ENCODE measurements around the gene ARMC9. TPM values are rescaled to one million over a fixed set of nuclear protein-coding genes. Genes with fewer than 3 reads are reported as not detected.

ARMC9 gene, protein sequence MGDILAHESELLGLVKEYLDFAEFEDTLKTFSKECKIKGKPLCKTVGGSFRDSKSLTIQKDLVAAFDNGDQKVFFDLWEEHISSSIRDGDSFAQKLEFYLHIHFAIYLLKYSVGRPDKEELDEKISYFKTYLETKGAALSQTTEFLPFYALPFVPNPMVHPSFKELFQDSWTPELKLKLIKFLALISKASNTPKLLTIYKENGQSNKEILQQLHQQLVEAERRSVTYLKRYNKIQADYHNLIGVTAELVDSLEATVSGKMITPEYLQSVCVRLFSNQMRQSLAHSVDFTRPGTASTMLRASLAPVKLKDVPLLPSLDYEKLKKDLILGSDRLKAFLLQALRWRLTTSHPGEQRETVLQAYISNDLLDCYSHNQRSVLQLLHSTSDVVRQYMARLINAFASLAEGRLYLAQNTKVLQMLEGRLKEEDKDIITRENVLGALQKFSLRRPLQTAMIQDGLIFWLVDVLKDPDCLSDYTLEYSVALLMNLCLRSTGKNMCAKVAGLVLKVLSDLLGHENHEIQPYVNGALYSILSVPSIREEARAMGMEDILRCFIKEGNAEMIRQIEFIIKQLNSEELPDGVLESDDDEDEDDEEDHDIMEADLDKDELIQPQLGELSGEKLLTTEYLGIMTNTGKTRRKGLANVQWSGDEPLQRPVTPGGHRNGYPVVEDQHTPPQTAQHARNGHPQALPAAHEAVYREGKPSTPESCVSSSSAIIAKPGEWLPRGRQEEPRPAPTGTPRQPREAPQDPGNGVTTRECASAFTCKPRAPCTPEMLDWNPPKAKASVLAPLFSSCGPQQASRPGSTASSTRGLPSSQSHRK
- 10 to 100 TPM; 11.5 to 59.5 (median 14.4) TPM for total RNA-seq

DNA sequence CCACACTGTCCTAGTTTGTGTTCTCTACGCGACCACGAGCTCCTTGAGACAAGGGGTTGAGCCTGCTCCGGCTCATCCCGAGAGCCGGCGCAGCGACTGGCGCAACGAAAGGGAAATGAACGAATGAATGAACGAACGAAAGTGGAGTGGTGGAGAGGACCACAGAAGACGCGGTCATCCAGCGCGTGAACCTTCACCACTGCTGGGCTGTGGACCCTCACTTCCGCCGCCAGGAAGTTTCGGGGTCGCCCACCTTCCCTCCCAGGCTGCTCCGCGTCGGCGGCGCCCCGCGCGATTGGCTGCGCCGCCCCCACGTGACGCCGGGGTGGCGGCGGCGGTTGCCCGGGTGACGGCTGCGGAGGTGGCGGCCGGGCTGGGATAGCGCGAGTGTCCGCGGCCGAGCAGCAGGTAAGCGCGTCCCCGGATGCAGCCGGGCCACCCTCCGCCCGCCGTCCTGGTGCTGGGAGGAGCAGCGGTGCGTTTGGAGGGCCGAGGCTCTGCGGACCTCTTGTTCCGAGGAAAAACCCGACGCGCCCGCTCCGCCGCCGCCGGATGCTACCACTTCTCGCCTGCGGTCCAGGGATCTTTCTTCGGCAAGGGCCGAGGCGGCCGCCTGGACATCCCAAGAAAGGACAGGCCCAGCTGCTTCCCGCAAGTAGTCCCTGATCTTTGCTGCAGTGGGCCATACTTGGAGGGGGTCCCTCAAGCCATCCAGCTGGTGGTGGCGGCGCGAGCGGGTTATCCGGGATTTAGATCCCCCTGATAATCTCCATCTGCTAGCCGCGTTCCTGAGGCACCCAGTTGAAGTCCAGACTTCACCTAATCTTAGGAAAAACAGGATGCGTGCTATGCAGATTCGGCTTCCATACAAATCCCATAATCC, at the start of gene ARMC9:
Gene ARMC9 (plus strand): TSS at position 341 of the 883 bp plus-strand sequence. CDS start 7,608 bp downstream, outside the sequence.
- peak within 1 kb of the TSS; percentile 69 to 83 (median 78) for H3K27ac ChIP-seq
- H3K36me3 ChIP-seq = no peaks in the 10 kb centered on the region
- peak in 1 of 3 donors; percentile 31 for TF ChIP-seq POLR2AphosphoS5 (IDR thresholded peaks at IDR 0.05)
- peak; percentile 27 for TF ChIP-seq POLR2A (IDR thresholded peaks at IDR 0.05)
- TF ChIP-seq EP300 (IDR thresholded peaks at IDR 0.05; ENCODE audit: low read depth) = no peak
- TF ChIP-seq, protein P1, sequence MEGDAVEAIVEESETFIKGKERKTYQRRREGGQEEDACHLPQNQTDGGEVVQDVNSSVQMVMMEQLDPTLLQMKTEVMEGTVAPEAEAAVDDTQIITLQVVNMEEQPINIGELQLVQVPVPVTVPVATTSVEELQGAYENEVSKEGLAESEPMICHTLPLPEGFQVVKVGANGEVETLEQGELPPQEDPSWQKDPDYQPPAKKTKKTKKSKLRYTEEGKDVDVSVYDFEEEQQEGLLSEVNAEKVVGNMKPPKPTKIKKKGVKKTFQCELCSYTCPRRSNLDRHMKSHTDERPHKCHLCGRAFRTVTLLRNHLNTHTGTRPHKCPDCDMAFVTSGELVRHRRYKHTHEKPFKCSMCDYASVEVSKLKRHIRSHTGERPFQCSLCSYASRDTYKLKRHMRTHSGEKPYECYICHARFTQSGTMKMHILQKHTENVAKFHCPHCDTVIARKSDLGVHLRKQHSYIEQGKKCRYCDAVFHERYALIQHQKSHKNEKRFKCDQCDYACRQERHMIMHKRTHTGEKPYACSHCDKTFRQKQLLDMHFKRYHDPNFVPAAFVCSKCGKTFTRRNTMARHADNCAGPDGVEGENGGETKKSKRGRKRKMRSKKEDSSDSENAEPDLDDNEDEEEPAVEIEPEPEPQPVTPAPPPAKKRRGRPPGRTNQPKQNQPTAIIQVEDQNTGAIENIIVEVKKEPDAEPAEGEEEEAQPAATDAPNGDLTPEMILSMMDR (IDR thresholded peaks at IDR 0.05) = no peak
- WGBS, 2 donors (ENCODE audit: low coverage in 1 of 2) = 2% methylated on average over 73 of the region's 83 CpGs; no CpG with 5 or more reads in 1 of the 2 donors
- in situ Hi-C loops (cut with MboI; ENCODE audit: low pct_ligation_motif_present in 1 of 4, low pct_unique_long_range_greater_than_20kb in 1 of 4, low sequenced_read_pairs in 3 of 4) = loop anchor here in 1 of 4 donors (10.0 kb wide), 1 partner anchor 94 kb away; no protein-coding TSS in a partner anchor
- H3K27me3 ChIP-seq = no peaks in the 10 kb centered on the region
- no peaks in the 10 kb centered on the region for H3K9me3 ChIP-seq
- intact Hi-C loops (cut with DNase I; ENCODE audit: low total_unique reads) = no loop called here
- H3K4me3 ChIP-seq = peak within 1 kb of the TSS; percentile 62 to 82 (median 74)
- peak; percentile 81 for DNase-seq
- H3K4me1 ChIP-seq = peaks cover 6 to 17% (median 11%) of the 10 kb centered on the region in 4 donors

DNA sequence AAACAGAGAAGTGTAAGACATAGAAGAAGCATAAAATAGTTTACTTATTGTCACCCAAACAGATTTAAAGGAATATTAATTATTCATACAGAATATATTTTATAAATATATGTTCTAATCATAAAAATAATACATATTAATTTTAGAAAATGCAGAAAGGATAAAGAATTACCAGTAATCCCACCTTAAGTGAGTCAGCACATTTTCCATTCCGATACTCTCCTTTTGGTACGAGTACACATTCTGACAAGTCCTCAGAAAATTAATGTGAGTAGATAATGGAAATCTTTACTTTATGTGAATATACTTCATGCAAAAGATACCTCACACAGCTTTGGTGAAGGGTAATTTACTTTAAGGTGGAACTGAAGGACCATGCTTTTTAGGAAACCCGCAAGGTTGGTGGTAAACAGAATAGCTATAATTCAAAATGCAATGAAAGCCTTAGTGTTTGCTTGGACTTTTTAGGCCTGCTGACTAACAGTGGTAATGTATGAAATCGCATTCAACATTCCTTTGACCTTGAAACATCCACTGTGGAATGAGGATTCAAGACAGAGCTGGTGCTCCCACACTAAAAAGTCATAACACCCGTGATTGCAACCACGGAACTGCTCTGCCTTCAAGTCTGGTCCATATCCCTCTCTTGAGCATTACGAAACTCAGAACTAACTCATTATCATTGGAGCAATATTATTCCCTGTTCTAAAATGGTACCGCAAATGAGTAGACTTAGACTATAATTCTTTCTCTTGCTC, 45.5 kb upstream of the ARMC9 start:
- peaks cover 0 to 17% (median 3%) of the 10 kb centered on the region in 4 donors for H3K36me3 ChIP-seq
- in situ Hi-C loops (cut with MboI; ENCODE audit: low pct_ligation_motif_present in 1 of 4, low pct_unique_long_range_greater_than_20kb in 1 of 4, low sequenced_read_pairs in 3 of 4) = no loop called here
- intact Hi-C loops (cut with DNase I; ENCODE audit: low total_unique reads) = no loop called here
- WGBS, 2 donors (ENCODE audit: low coverage in 1 of 2) = 78 to 85% methylated on average over 6 to 8 of the region's 8 CpGs
- no peaks in the 10 kb centered on the region for H3K27me3 ChIP-seq
- no peak overlapping the region for H3K27ac ChIP-seq
- H3K4me3 ChIP-seq = no peak overlapping the region
- no peaks in the 10 kb centered on the region for H3K9me3 ChIP-seq
- TF ChIP-seq EP300 (IDR thresholded peaks at IDR 0.05; ENCODE audit: low read depth) (no peak), POLR2AphosphoS5 (IDR thresholded peaks at IDR 0.05) (no peak), POLR2A (IDR thresholded peaks at IDR 0.05) (no peak)
- TF ChIP-seq, protein P1 (IDR thresholded peaks at IDR 0.05) = no peak
- no peak for DNase-seq
- no peaks in the 10 kb centered on the region for H3K4me1 ChIP-seq

- TF ChIP-seq POLR2A (IDR thresholded peaks at IDR 0.05) (no peak), EP300 (IDR thresholded peaks at IDR 0.05; ENCODE audit: low read depth) (no peak)
- TF ChIP-seq, protein P1 (IDR thresholded peaks at IDR 0.05) = no peak
- Histone ChIP-seq H3K27ac (peak overlapping the region in 1 of 4 donors; percentile 24), H3K4me1 (peaks cover 0 to 33% (median 11%) of the 10 kb centered on the region in 4 donors), H3K9me3 (no peaks in the 10 kb centered on the region), H3K36me3 (peaks cover 0 to 9% (median 0%) of the 10 kb centered on the region in 4 donors), H3K4me3 (no peak overlapping the region), H3K27me3 (no peaks in the 10 kb centered on the region)
- intact Hi-C loops (cut with DNase I; ENCODE audit: low total_unique reads) = no loop called here
- in situ Hi-C loops (cut with MboI; ENCODE audit: low pct_ligation_motif_present in 1 of 4, low pct_unique_long_range_greater_than_20kb in 1 of 4, low sequenced_read_pairs in 3 of 4) = no loop called here
- DNase-seq = no peak
These were observed 39.1 kb upstream of the ARMC9 start for GRCh38 chr2:231159306-231159705.
